Activated gamma-delta T cell treated with anti-CD3 and anti-CD28 coated beads, Interleukin-2, amount 50 U/mL, for 16 hours (primary cell): ENCODE results near the gene PEX12.
"Not testable (repeated sequence)": the region's sequence is repeated elsewhere in the genome, so short reads cannot be mapped to it uniquely, and the experiment has no call there.

Experiments used
- DNase-seq: peaks from one replicate; pipeline ENCODE4 v3.0.0-alpha.2; 2020; ENCODE audit warnings: low read depth

PEX12 gene

GRCh38 chr17:35536664-35537171, 41.7 kb downstream of the PEX12 start:
- DNase-seq: no peak

- not testable (repeated sequence) for DNase-seq
Observed at GRCh38 chr17:35535406-35535805, 43.0 kb downstream of the PEX12 start.

GRCh38 chr17:35534576-35535093, 43.7 kb downstream of the PEX12 start:
- DNase-seq: no peak

GRCh38 chr17:35531160-35531559, 47.2 kb downstream of the PEX12 start:
- DNase-seq: no peak

GRCh38 chr17:35529866-35530265, 48.5 kb downstream of the PEX12 start:
- DNase-seq: no peak

GRCh38 chr17:35529326-35529725, 49.0 kb downstream of the PEX12 start:
- not testable (repeated sequence) for DNase-seq
